ENCODE data around the gene NAPSA.
"Not testable (repeated sequence)": the region's sequence is repeated elsewhere in the genome, so short reads cannot be mapped to it uniquely, and the experiment has no call there.

NAPSA gene

DNA sequence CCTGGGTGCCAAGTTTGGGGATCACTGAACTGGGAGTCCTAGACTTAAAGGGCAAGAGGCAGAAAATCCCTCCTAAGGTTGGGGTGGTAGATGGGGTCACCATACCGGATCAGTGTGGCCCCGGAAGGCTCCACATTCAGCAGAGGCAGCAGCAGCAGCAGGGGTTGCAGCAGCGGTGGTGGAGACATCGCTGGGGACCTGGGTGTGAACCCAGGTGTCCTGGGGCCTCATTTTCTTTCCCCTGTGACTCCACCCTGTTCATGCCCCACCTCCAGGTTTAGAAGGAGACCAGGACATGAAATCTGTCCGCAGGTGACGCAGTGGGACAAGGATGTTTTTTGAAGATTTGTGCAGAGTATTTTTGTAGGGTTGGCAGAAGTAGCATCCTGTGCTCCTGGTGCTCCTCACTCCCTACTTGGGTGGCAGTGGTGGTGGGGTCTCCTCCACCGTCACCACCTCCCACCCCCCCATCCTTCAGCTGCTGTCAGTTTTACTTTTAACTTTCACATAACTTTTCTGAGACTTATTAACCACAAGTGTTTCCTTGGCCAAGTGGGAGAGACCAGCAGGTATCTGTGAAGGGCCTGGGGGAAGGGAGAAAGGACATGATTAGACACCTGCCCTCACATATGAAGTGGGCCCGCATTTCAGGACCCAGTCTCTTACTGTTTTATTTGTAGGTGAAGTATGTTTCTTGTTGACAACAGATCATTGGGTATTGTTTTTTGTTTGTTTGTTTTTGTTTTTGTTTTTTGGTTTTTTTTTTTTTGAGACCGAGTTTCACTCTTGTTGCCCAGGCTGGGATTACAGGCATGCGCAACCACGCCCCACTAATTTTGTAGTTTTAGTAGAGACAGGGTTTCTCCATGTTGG, at the start of gene NAPSA:
TSS of gene NAPSA (minus strand) at position 206 of the 873 bp plus-strand sequence. CDS start at position 188, 18 bp downstream.
- no peak for DNase-seq

DNA sequence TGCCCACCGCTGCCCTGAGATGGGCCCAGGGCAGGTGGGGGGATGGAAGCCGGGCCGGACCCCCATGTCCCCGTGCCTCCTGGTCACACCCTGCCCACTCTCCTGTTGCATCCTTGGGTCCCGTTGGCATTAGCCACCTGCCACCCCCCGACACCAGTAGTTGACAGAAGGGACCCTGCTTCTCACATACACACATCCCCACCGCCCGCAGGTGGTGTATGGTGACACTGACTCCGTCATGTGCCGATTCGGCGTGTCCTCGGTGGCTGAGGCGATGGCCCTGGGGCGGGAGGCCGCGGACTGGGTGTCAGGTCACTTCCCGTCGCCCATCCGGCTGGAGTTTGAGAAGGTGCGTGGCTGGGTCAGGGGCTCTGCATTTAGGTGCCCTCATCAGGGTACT, 48.1 kb upstream of the NAPSA start:
- DNase-seq: no peak

- DNase-seq: no peak
Measured at GRCh38 chr19:50413096-50413495, 47.7 kb upstream of the NAPSA start.

- no peak for DNase-seq
Measured at GRCh38 chr19:50412419-50412818, 47.0 kb upstream of the NAPSA start.

DNA sequence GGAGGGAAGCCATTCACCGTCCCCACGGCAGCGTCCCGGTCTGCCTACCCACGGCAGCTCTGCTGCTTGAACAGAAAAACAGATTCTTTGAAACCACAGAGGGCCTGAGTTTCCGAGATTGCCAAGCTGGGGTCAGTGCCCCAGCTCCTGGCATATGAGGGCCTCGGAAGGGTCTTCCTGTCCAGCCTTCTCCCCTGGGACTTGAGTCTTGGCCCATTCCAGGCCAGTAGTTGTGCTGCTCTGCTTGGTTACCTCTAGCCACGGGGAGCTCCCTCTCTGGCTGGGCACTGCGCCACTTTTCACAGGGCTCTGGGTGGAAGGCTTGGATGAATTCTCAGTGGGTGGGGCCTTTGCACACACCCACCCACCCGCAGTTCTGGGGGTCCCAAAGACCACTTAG, 44.7 kb upstream of the NAPSA start:
- DNase-seq: no peak

GRCh38 chr19:50409347-50409746, 43.9 kb upstream of the NAPSA start:
- DNase-seq: no peak

- no peak for DNase-seq
Measured at GRCh38 chr19:50406829-50407228, 41.4 kb upstream of the NAPSA start.

GRCh38 chr19:50406156-50406820, 40.8 kb upstream of the NAPSA start:
- DNase-seq: no peak

GRCh38 chr19:50402544-50403301, 37.3 kb upstream of the NAPSA start:
- DNase-seq: no peak

GRCh38 chr19:50401605-50402450, 36.4 kb upstream of the NAPSA start:
- DNase-seq: no peak

GRCh38 chr19:50399368-50399745, 33.9 kb upstream of the NAPSA start:
- no peak for DNase-seq

DNA sequence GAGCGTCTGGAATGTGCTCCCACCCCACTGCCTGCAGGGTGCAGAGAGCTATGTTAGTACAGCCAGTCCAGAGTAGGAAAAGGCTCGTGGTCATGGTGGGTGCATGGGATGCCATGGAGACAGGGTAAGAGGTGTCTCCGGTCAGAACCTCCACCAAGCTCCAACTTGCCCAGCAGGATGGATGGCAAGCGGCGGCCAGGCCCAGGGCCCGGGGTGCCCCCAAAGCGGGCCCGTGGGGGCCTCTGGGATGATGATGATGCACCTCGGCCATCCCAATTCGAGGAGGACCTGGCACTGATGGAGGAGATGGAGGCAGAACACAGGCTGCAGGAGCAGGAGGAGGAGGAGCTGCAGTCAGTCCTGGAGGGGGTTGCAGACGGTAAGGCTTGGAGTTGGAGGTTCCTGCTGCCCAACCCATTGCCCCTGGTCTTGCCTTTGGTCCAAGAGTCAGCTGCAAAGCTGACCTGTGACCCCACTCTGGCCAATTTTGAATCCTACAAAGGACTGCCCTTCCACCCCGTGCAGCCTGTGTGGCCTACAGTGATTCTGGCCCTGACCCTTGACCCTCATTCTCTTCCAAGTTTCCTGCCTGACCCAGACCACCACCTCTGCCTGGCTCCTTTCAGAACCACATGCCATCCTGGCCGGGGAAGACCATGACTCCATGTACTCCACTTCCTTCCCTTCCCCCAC, 33.4 kb upstream of the NAPSA start:
- no peak for DNase-seq

DNA sequence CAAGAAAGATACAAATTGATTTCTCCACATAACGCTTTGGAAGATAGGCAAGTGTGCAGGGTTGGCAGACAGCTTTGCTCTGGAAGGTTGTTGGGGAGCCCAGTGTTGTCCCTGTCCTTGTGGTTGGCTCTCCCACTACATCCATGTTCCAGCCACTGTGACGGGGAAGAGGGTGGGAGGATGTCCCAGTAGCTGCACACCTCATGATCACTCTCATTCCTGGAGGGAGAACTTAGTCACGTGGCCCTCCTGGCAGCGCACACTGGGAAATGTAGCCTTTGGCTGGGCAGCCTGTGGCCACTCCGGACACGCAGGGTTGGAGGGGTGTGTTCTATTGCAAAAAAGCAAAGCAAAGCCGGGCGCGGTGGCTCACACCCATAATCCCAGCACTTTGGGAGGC, 28.6 kb upstream of the NAPSA start:
- no peak for DNase-seq

DNA sequence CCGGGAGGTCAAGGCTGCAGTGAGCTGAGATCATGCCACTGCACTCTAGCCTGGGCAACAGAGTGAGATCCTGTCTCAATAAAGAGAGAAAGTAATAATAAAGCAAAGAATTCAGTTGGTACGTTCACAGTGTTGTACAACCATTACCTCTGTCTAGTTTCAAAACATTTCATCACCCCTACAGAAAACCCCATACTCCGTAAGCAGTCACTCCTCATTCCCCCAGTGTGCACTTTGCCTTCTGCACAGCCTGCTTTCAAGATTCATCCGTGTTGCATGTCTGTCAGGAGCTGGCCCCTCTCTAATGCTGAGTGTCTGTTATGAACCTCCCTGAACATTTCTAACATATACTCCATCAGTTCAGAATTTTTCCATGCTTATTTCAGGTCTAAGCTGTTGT, 28.1 kb upstream of the NAPSA start:
- no peak for DNase-seq

- no peak for DNase-seq
Measured at GRCh38 chr19:50392759-50393158, 27.3 kb upstream of the NAPSA start.

GRCh38 chr19:50390952-50391351, 25.5 kb upstream of the NAPSA start:
- not testable (repeated sequence) for DNase-seq

DNA sequence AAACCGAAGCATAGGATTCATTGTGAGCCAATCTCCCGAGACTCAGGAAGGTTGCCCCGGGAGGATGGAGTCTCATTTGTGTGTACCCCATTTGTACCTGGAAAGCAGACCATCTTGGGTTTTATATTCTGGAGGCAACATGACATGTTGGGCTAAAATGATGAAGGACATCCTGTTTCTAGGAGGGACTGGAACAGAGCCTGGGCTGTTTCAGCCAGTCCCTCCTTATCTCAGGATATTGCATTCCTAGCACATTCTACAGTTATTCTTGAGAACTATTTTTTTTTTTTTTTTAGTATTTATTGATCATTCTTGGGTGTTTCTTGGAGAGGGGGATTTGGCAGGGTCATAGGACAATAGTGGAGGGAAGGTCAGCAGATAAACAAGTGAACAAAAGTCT, 24.9 kb upstream of the NAPSA start:
- DNase-seq: not testable (repeated sequence)

- no peak for DNase-seq
Measured at GRCh38 chr19:50387868-50388245, 22.4 kb upstream of the NAPSA start.

GRCh38 chr19:50387176-50387867, 21.9 kb upstream of the NAPSA start:
- DNase-seq: no peak

DNA sequence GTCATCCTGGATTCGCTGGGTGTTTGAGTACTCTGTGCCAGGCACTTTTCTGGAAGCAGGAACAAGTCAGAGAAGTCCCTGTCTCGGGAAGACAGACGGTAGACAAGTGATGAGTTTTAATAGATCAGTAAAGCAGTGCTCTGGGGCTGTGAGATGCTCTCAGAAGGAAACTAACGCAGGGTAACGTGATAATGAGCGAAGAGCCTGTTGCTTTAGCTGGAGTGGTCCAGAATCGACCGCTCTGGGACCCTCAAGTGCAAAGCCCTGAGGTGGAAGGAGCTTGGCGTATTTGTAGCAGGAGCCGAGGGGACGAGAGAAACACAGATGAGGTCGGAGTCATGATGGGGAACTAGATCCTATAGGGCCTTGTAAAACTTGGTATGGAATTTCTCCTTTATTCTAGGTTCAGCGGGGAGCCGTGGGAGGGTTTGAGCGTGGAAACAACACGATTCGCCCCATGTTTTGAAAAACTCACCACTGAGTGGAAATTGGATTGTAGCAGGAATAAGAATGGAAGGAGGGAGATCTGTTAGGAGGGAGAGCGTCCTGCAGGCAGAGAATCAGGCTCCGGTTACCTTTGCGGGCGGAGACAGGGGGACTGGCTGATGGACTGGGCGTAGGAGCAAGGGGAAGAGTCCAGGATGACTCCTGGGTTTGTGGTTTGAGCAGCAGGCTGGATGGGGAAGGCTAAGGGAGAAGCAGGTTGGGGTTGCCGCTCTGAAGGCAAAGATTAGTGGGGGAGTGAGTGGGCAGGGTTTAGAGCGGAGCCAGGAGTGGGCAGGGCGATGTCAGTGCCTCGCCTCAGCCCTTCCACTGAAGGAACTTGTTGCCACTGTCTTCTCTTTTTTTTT, 19.5 kb upstream of the NAPSA start:
- peak; percentile 16 for DNase-seq
